HFFc6 (cell line): ENCODE measurements around the gene SLC47A2. TPM values are rescaled to one million over a fixed set of nuclear protein-coding genes. Genes with fewer than 3 reads are reported as not detected.
"Not testable (repeated sequence)": the region's sequence is repeated elsewhere in the genome, so short reads cannot be mapped to it uniquely, and the experiment has no call there.

Experiments used
- DNase-seq: peaks from one replicate; pipeline ENCODE4 v3.0.0-alpha.2; 2018
- H3K27ac Mint-ChIP-seq: 2 replicates; pipeline ENCODE4 v1.8.0; 2020; ENCODE audit warnings: mild to moderate bottlenecking, mixed read lengths
- H3K27me3 Mint-ChIP-seq: 2 replicates; pipeline ENCODE4 v1.8.0; 2021; ENCODE audit warnings: mild to moderate bottlenecking, moderate library complexity, mixed read lengths; ENCODE audit not compliant: insufficient read depth
- H3K36me3 Mint-ChIP-seq: 2 replicates; pipeline ENCODE4 v1.8.0; 2021; ENCODE audit warnings: low read depth, mixed read lengths
- H3K4me1 Mint-ChIP-seq: 2 replicates; pipeline ENCODE4 v1.8.0; 2020; ENCODE audit warnings: low read depth, mixed read lengths
- H3K4me3 Mint-ChIP-seq: 2 replicates; pipeline ENCODE4 v1.8.0; 2020; ENCODE audit warnings: mild to moderate bottlenecking, moderate library complexity, mixed read lengths
- H3K9me3 Mint-ChIP-seq: 2 replicates; pipeline ENCODE4 v1.8.0; 2020; ENCODE audit warnings: mild to moderate bottlenecking, mixed read lengths
- CTCF ChIP-seq: fragments of 200-600 bp; sonication (generic); IDR thresholded peaks from 2 replicates; pipeline ENCODE4 v1.5.0; 2021; ENCODE audit warnings: antibody characterized with exemption, mild to moderate bottlenecking
- long read RNA-seq: library from polyadenylated mRNA; unstranded; transcript quantifications from one replicate; pipeline ENCODE4 v2.0.0, GENCODE V29; 2019
- total RNA-seq, 6 experiments: library from RNA; stranded (reverse); fragmentation: NEBNext Ultra II Directional; extraction: Animal tissue kit (Norgen Biotek cat#: 25700); gene quantifications; 2 replicates in 1 of 6; 3 replicates in 5 of 6; pipeline ENCODE4 v1.2.3, GENCODE V29; 2021

SLC47A2 gene
- not detected for total RNA-seq
- long read RNA-seq, result 0 reads

- DNase-seq, result no peak
- H3K9me3 Mint-ChIP-seq, result no peaks in the 10 kb centered on the region
- H3K27ac Mint-ChIP-seq, result no peak within 1 kb of the TSS
- H3K4me1 Mint-ChIP-seq, result no peaks in the 10 kb centered on the region
- no peak within 1 kb of the TSS for H3K4me3 Mint-ChIP-seq
- no peaks in the 10 kb centered on the region for H3K36me3 Mint-ChIP-seq
- peaks cover 14% of the 10 kb centered on the region for H3K27me3 Mint-ChIP-seq
- TF ChIP-seq CTCF, result no peak
Measured at GRCh38 chr17:19716108-19717030, at the start of gene SLC47A2. Gene SLC47A2, minus strand, starts transcription at chr17:19716584. Its CDS starts 29 bp downstream, at chr17:19716555.

- no peak for TF ChIP-seq CTCF
- Mint-ChIP-seq H3K27ac (no peak overlapping the region), H3K27me3 (peaks cover 12% of the 10 kb centered on the region), H3K4me1 (peaks cover 25% of the 10 kb centered on the region), H3K9me3 (no peaks in the 10 kb centered on the region), H3K36me3 (no peaks in the 10 kb centered on the region), H3K4me3 (no peak overlapping the region)
- no peak for DNase-seq
Measured at GRCh38 chr17:19766016-19766415, 49.6 kb upstream of the SLC47A2 start.

- H3K36me3 Mint-ChIP-seq, H3K9me3 Mint-ChIP-seq, DNase-seq, H3K4me3 Mint-ChIP-seq, H3K27ac Mint-ChIP-seq: not testable (repeated sequence)
- Mint-ChIP-seq H3K4me1 (peaks cover 12% of the 10 kb centered on the region), H3K27me3 (peaks cover 15% of the 10 kb centered on the region)
Measured at GRCh38 chr17:19763991-19764390, 47.6 kb upstream of the SLC47A2 start.

- Mint-ChIP-seq H3K9me3 (no peaks in the 10 kb centered on the region), H3K27ac (no peak overlapping the region), H3K4me3 (no peak overlapping the region), H3K27me3 (peaks cover 15% of the 10 kb centered on the region), H3K4me1 (peaks cover 12% of the 10 kb centered on the region), H3K36me3 (no peaks in the 10 kb centered on the region)
- TF ChIP-seq CTCF, result no peak
- no peak for DNase-seq
Measured at GRCh38 chr17:19763416-19763815, 47.0 kb upstream of the SLC47A2 start.

- no peaks in the 10 kb centered on the region for H3K36me3 Mint-ChIP-seq
- H3K27ac Mint-ChIP-seq, result no peak overlapping the region
- peaks cover 12% of the 10 kb centered on the region for H3K4me1 Mint-ChIP-seq
- TF ChIP-seq CTCF, result peak; percentile 85
- H3K27me3 Mint-ChIP-seq, result peaks cover 15% of the 10 kb centered on the region
- H3K4me3 Mint-ChIP-seq, result no peak overlapping the region
- peak; percentile 59 for DNase-seq
- H3K9me3 Mint-ChIP-seq, result no peaks in the 10 kb centered on the region
Measured at GRCh38 chr17:19762515-19762961, 46.2 kb upstream of the SLC47A2 start.

GRCh38 chr17:19760746-19761145 lies 44.4 kb upstream of the SLC47A2 start:
- Mint-ChIP-seq H3K27ac (no peak overlapping the region), H3K27me3 (peaks cover 15% of the 10 kb centered on the region), H3K4me1 (peaks cover 5% of the 10 kb centered on the region; the same call in 1 of the 2 replicates), H3K36me3 (no peaks in the 10 kb centered on the region), H3K9me3 (no peaks in the 10 kb centered on the region), H3K4me3 (no peak overlapping the region; the same call in 1 of the 2 replicates)
- DNase-seq, result no peak
- no peak for TF ChIP-seq CTCF
